ENCODE data around the gene KIAA1755. TPM values are rescaled to one million over a fixed set of nuclear protein-coding genes. Genes with fewer than 3 reads are reported as not detected.

KIAA1755 gene
- total and polyA plus RNA-seq, 2 of the 4 experiments (the other 2 are of a cell fraction) = 2.5 to 5.1 TPM

DNA sequence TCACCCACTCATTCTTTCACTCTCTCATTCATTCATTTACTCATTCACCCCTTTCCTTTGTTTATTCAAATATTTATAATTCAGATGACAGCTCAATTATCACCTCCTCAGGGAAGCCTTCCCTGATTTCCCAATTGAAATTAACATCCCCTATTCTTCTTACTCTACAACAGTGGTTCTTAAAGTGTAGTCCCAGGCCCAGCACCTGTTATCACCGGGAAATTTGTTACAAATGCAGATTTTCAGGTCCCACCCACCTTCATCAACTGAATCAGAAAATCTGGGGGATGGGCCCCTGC lies 30.3 kb downstream of the KIAA1755 start:
- H2BK5ac ChIP-seq (ENCODE audit: low read depth, low read length, poor library complexity, severe bottlenecking) = no peak overlapping the region
- no peak for TF ChIP-seq CEBPB (IDR thresholded peaks at IDR 0.05; ENCODE audit: low read depth, low read length)
- no peak for TF ChIP-seq MXI1 (IDR thresholded peaks at IDR 0.05; ENCODE audit: borderline replicate concordance, low read depth, low read length)
- no peak for TF ChIP-seq SMC3 (IDR thresholded peaks at IDR 0.05; ENCODE audit: low read depth, low read length)
- TF ChIP-seq FOS (IDR thresholded peaks at IDR 0.05; ENCODE audit: low read depth, low read length) = no peak
- TF ChIP-seq, protein P1, sequence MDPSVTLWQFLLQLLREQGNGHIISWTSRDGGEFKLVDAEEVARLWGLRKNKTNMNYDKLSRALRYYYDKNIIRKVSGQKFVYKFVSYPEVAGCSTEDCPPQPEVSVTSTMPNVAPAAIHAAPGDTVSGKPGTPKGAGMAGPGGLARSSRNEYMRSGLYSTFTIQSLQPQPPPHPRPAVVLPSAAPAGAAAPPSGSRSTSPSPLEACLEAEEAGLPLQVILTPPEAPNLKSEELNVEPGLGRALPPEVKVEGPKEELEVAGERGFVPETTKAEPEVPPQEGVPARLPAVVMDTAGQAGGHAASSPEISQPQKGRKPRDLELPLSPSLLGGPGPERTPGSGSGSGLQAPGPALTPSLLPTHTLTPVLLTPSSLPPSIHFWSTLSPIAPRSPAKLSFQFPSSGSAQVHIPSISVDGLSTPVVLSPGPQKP (IDR thresholded peaks at IDR 0.05; ENCODE audit: borderline replicate concordance, low read depth, low read length) = no peak
- TF ChIP-seq MAZ (IDR thresholded peaks at IDR 0.05; ENCODE audit: borderline replicate concordance, low read depth, low read length) = no peak
- no peak for TF ChIP-seq NFE2L2 (IDR thresholded peaks at IDR 0.05; ENCODE audit: low read depth, low read length)
- no peak for TF ChIP-seq BHLHE40 (IDR thresholded peaks at IDR 0.05; ENCODE audit: low read depth, low read length)
- TF ChIP-seq, protein P2, sequence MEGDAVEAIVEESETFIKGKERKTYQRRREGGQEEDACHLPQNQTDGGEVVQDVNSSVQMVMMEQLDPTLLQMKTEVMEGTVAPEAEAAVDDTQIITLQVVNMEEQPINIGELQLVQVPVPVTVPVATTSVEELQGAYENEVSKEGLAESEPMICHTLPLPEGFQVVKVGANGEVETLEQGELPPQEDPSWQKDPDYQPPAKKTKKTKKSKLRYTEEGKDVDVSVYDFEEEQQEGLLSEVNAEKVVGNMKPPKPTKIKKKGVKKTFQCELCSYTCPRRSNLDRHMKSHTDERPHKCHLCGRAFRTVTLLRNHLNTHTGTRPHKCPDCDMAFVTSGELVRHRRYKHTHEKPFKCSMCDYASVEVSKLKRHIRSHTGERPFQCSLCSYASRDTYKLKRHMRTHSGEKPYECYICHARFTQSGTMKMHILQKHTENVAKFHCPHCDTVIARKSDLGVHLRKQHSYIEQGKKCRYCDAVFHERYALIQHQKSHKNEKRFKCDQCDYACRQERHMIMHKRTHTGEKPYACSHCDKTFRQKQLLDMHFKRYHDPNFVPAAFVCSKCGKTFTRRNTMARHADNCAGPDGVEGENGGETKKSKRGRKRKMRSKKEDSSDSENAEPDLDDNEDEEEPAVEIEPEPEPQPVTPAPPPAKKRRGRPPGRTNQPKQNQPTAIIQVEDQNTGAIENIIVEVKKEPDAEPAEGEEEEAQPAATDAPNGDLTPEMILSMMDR (conservative IDR thresholded peaks at IDR 0.05; ENCODE audit: low read depth, low read length) = no peak
- no peak for TF ChIP-seq POLR2A (IDR thresholded peaks at IDR 0.05; ENCODE audit: low read depth, low read length)
- no peak for TF ChIP-seq MAFK (IDR thresholded peaks at IDR 0.05; ENCODE audit: low read depth, low read length)
- TF ChIP-seq, protein P3, sequence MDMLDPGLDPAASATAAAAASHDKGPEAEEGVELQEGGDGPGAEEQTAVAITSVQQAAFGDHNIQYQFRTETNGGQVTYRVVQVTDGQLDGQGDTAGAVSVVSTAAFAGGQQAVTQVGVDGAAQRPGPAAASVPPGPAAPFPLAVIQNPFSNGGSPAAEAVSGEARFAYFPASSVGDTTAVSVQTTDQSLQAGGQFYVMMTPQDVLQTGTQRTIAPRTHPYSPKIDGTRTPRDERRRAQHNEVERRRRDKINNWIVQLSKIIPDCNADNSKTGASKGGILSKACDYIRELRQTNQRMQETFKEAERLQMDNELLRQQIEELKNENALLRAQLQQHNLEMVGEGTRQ (IDR thresholded peaks at IDR 0.05; ENCODE audit: low read depth, low read length) = no peak
- TF ChIP-seq RFX5 (IDR thresholded peaks at IDR 0.05; ENCODE audit: low read depth, low read length) = no peak
- no peak for TF ChIP-seq CHD1 (IDR thresholded peaks at IDR 0.05; ENCODE audit: low read depth, low read length)
- no peak for TF ChIP-seq RAD21 (IDR thresholded peaks at IDR 0.05; ENCODE audit: low read length)
- no peak for TF ChIP-seq RCOR1 (IDR thresholded peaks at IDR 0.05; ENCODE audit: insufficient replicate concordance, low read length)
- dilution Hi-C loops (cut with HindIII; ENCODE audit: low sequenced_read_pairs, unreplicated experiment) (no loop called here), in situ Hi-C loops (cut with MboI; ENCODE audit: low sequenced_read_pairs) (no loop called here), intact Hi-C loops (cut with micrococcal nuclease) (no loop called here)
- no peak overlapping the region for H3K18ac ChIP-seq (ENCODE audit: low read depth, low read length)
- no peaks in the 10 kb centered on the region; the same call in 1 of the 2 replicates for H3K9me1 ChIP-seq (ENCODE audit: insufficient read depth, low read length)
- no peak overlapping the region for H3K14ac ChIP-seq (replicated peaks; ENCODE audit: low read depth, low read length)
- no peak overlapping the region for H2AFZ ChIP-seq (replicated peaks; ENCODE audit: low read length, poor library complexity)
- no peak for DNase-seq
- H3K56ac ChIP-seq (ENCODE audit: extremely low read depth, insufficient read depth, low read length) = no peak overlapping the region
- H4K20me1 ChIP-seq (ENCODE audit: insufficient read depth, low read length) = no peaks in the 10 kb centered on the region
- ATAC-seq (ENCODE audit: low read depth) = no peak
- ChIA-PET POLR2A (ENCODE audit: unreplicated experiment) (interaction anchor here (0.6 kb wide), 1 partner anchor 267 kb away, joined by 6 read pairs; no protein-coding TSS in a partner anchor), CTCF (interaction anchor here (0.7 kb wide), 1 partner anchor 72 kb away, joined by 3 read pairs; no protein-coding TSS in a partner anchor)
- no peak overlapping the region for H4K8ac ChIP-seq (ENCODE audit: low read depth in 2 of 2, low read length in 2 of 2)
- peaks cover 8% of the 10 kb centered on the region for H3K4me1 ChIP-seq (ENCODE audit: control insufficient read depth, insufficient read depth, low read length)
- no peak overlapping the region for H3K4me2 ChIP-seq (ENCODE audit: low read depth, low read length)
- no peak overlapping the region for H3K23ac ChIP-seq (ENCODE audit: low read depth, low read length)
- no peak overlapping the region for H4K91ac ChIP-seq (ENCODE audit: insufficient read depth, low read depth, low read length)
- no peak overlapping the region for H3K9ac ChIP-seq (ENCODE audit: low read depth, low read length)
- H2BK120ac ChIP-seq (ENCODE audit: low read depth, low read length) = no peak overlapping the region
- H3K4ac ChIP-seq (ENCODE audit: low read depth, low read length) = no peak overlapping the region
- H3K9me3 ChIP-seq (ENCODE audit: control insufficient read depth, insufficient read depth, low read length) = no peaks in the 10 kb centered on the region
- WGBS, 2 experiments (ENCODE audit: extremely low coverage in 2 of 2, insufficient read length in 1 of 2) = 100% methylated on average over 1 of the region's 1 CpG; no CpG with 5 or more reads in 1 of the 2 experiments
- H3K4me3 ChIP-seq (ENCODE audit: insufficient read depth, low read depth, low read length) = no peak overlapping the region
- no peaks in the 10 kb centered on the region for H3K79me1 ChIP-seq (ENCODE audit: low read depth in 1 of 2, low read length in 2 of 2)
- no peak overlapping the region for H2AK9ac ChIP-seq (replicated peaks; ENCODE audit: low read depth, low read length, poor library complexity)
- no peaks in the 10 kb centered on the region for H3K36me3 ChIP-seq (ENCODE audit: control insufficient read depth, insufficient read depth, low read length)
- no TSS peak for BruUV-seq (replicated peaks)
- no peak overlapping the region for H4K5ac ChIP-seq (ENCODE audit: low read depth, low read length)
- H3K27ac ChIP-seq (ENCODE audit: insufficient read depth, low read length) = no peak overlapping the region
- H2AK5ac ChIP-seq (ENCODE audit: low read depth, low read length) = no peak overlapping the region
- no peak overlapping the region for H2BK15ac ChIP-seq (ENCODE audit: low read depth, low read length)
- H3K27me3 ChIP-seq (ENCODE audit: control insufficient read depth, insufficient read depth, low read length) = no peaks in the 10 kb centered on the region
- no peak overlapping the region; the same call in 1 of the 2 replicates for H2BK20ac ChIP-seq (ENCODE audit: low read depth, low read length)

Measured in IMR-90 (cell line).